Central memory CD4-positive, alpha-beta T cell (primary cell): ENCODE measurements around the gene RRP12.

Experiments
- DNase-seq: peaks from one replicate; pipeline ENCODE4 v3.0.0; 2022

The RRP12 gene

GRCh38 chr10:97333601-97334369 is 67.4 kb downstream of the RRP12 start:
- DNase-seq, result no peak

- no peak for DNase-seq
These were observed 67.9 kb downstream of the RRP12 start for GRCh38 chr10:97333351-97333600.

DNA sequence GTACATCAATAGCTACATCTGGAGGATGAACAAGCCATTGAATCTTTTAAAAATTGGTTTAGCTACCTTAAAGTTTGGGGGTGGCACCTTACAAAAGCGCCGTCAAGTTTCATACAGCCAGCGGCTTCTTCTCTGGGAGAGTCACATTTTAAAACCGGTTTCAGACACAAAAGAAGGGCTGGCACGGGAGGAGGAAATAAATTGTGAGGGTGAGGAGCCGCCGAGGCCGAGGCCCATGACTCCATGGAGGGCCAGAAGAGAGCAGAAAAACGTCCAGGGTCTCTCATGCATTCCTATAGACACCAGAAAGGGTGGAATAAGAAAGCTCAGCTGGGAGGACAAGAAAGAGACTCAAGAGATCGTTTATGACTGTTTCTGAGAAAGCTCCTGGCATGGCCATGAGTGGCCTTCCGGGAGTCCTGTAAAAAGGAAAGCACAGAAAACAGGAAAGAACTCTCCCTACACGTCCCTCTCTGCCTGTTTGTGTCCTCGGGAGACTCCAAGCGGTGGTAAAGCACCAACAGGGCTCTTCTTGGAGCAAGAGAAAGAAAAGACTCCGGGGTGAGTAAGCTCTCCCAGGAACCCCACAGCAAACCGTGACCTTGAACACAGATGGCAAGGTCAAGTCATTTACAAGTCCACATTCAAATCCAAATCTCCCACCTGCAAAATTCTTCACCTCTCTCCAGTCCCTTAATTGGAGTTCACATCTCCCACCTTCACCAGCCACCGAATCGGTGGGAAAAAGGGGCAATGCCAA is 68.4 kb downstream of the RRP12 start:
- DNase-seq, result no peak

GRCh38 chr10:97331153-97331703 is 69.9 kb downstream of the RRP12 start:
- DNase-seq, result no peak

DNA sequence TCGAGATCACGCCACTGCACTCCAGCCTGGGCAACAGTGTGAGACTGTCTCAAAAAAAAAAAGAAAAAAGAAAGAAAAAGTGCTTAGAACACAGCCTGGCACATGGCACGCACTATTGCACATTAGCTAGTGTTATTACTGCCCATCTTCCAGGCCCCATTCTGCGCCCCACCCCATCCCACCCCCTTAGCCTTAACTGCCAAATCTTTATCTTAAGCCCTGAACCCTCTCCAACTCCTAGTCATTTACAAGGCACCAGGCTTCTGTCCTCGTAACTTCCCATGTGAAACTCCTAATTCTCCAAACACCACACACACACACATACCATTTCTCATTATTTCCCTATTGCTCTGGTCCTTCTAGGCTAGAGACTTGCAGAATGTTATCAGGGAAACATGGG is 71.4 kb downstream of the RRP12 start:
- DNase-seq, result no peak

DNA sequence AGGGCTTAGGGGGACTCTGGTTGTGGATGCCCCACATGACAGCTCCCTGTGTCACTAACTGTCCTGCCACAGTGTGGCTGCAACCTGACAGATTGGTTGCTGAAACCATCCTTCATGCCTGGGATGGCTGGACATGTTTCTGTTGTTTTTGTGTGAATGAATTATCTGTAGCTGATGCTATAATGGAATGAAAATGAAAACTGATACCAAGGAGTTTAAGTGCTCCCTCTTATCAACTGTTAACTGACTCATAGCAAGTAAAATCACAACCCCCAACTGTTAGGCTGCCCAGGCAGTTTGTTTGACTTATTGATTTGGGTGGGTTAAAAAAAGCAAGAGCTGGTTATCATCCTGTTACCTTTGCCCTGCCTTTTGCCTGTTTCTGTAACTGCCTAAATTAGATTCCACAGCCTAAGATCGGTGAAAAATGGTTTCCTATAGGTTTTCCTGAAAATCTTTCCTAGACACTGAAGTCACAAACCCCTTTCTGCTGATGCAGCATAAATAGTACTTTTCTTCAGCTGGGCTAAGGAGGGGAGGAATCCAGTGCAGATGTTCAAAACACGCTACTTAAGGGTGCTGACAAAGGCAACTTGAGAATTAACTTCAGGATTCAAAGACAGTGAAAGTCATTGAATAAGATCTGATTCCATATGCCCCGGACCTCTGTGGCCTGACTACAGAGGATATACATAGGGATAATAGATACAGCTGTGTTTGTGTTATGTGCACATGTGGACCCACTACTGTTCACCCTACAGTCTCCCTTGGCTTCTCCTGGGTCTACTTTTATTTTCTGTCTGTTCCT is 72.3 kb downstream of the RRP12 start:
- no peak for DNase-seq

DNA sequence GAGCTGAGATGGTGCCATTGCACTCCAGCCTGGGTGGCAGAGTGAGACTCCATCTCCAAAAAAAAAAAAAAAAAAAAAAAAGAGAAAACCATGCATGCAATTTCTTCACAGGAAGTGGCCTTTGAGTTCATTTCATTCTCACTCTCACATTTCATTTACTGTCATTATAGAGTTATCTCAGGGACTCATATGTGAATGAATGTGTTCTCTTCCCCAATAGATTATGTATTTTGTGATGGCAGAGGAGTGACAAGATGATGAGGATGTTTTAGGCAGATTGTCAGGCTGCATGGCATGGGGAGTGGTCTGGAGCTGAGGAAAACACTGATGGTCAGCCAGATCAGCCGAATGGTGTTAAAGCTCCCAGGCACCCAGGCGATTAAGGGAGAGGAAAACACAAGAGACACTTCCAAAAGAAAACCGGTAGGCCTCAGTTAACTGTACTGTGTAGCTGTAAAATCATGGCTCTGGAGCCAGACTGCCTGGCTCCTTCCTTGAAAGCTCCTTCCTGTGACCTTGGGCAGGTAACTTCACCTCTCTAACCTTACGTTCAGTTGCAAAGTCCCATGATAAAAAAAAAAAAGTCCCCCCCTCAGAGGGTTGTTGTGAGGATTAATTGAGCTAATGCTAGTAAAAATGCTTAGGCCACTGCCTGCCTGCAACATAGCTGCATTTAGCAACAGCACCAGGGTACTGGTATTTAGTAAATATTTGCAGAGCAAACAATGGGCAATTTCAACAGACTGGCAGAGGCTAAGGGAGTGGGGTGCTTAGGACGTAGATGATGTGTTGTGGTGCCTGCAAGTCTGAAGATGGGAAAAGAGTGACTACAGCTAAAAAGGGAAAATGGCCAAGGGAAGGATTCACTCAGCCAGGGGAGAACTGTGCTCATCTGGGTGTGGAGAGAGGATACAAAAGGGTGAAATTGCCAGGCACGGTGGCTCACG is 73.5 kb downstream of the RRP12 start:
- DNase-seq, result no peak

DNA sequence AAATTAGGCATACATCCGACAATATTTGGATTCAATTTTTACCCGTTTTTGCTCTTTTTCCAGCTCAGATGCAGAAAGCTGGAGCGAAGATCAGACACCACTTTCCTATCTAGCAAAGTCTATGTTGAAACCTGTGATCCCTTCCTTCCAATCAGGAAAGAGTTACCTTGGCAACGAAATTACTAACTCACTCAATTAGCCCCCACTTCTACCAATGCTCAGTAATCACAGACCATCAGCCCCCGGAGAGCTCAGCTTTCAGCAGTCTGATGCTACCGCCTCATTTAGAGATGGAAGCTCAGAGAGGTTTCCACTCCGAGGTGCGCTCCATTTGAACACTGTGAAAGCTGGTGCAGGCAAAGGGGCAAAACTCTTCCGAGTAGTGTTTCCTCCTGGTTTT is 75.4 kb downstream of the RRP12 start:
- no peak for DNase-seq

DNA sequence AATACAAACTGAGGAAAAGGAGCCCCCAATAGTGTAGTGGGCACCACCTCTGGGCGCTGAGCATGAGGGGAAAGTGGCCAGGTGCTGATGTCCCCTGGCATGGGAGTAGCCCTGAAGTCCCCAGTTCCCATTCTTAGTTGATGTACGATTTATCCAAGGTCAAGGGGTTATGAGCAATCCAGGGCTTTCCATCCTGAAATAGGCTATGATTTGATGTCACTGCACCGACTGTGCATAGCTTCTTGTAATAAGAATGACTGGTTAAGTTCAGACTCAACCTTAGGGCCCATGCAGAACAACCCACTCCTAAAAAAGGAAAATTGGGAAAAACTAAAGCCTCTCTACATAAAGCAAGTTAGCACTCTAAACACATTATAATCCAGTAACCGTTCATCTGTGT is 77.6 kb downstream of the RRP12 start:
- no peak for DNase-seq

DNA sequence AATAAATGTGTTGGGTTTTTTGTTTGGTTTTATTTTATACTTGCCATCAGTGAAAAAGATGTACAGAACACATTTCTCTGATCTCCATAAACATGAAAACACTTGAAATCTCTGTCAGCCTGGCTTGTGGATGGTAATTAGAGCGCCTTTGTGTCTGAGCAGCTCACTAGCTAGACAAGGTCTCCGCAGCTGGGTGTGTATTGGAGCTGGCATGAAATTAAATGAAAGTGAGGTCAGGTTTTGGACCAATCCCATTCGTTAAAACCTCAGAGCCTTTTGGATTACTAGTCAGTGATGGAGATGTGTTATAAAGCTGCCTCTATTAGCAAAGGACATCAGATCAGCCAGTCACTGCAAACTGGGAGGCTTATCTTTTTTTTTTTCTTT is 79.3 kb downstream of the RRP12 start:
- no peak for DNase-seq

DNA sequence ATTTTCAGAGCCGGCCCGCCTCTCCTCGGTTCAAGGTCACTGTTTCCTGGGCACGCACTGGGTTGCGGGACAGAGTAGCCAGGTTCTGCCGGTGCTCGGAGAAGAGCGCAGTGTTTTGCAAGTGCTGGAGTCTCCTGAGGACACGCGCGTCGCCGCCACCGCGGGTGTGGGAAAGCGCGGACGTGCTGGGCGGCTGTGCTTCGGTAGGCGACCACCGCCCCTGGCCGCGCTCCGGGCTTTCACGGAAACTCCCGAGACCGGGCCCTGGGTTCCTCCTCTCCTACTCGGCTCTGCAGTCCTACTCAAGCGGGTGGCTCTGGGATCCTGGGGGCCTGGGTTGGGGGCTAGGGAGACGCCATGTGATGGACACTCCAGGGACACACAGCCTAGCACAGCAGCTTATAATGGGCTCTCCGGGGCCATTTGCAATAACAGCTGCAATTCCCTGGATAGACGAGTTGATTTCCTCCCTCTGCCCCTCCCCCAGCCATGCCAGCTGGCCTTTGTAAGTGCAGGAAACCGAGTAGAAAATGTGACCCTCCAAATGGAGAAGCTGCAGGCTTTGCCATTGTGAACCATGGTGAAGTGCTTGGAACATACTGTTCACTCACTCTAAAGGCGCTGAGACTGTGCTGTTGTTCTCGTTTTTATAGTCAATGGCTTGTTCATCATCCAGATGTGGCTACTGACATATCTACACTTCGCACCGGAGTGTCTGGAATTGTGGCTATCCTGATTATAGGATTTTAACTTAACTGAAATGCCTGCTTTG is 79.9 kb downstream of the RRP12 start:
- DNase-seq, result no peak

- no peak for DNase-seq
These were observed 80.6 kb downstream of the RRP12 start for GRCh38 chr10:97320480-97321031.

DNA sequence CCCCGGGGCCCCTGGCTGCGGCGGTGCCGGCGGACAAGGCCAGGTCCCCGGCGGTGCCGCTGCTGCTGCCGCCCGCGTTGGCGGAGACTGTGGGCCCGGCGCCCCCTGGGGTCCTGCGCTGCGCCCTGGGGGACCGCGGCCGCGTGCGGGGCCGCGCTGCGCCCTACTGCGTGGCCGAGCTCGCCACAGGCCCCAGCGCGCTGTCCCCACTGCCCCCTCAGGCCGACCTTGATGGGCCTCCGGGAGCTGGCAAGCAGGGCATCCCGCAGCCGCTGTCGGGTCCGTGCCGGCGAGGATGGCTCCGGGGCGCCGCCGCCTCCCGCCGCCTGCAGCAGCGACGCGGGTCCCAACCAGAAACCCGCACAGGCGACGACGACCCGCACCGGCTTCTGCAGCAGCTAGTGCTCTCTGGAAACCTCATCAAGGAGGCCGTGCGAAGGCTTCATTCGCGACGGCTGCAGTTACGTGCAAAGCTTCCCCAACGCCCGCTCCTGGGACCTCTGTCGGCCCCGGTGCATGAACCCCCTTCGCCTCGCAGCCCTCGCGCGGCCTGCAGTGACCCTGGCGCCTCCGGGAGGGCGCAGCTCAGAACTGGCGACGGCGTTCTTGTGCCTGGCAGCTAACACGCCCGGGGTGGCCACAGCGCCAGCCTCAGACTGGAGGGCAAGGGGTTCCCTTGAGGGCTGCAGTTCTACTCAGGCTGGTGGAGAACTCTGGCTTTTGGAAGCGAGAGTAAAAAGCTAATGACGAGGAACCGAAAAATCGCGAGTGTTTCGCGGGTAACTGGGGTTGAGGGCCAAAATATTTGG is 81.3 kb downstream of the RRP12 start:
- DNase-seq, result peak; percentile 60

DNA sequence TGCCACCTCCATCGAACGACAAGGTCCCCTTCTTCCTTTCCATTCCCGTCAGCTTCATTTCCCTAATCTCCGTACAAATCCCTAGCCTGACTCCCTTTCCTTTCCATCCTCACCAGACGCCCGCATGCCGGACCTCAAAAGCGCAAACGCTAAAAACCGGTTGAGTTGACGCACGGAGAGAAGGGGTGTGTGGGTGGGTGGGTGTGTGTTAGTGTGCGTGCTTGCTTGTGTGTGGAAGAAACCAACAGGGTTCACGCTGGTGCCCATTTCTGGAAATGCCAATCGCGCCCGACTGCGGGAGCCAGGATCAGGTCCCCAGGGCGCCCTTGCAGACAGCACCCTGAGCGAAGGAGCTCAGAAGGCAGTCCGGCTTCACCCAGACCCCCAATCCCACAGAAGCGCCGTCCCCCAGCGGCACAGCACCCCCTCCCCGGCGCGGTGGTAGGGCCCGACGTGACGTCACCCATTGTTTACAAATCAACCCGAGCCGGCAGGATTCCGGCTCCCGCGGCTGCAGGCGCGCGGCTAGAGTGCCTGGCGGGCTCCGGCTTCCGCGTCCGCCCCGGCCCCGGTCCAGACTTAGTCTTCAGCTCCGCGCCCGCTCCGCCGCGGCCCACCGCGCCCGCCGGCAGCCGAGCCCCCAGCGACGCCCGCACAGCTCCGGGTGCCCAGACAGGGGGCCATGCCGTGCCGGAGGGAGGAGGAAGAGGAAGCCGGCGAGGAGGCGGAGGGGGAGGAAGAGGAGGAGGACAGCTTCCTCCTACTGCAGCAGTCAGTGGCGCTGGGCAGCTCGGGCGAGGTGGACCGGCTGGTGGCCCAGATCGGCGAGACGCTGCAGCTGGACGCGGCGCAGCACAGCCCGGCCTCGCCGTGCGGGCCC is 82.1 kb downstream of the RRP12 start, which contains the start of gene FRAT1:
Gene FRAT1 (plus strand): TSS at position 500 of the 880 bp plus-strand sequence. CDS start 183 bp downstream, at position 683.
- peak; percentile 92 for DNase-seq

GRCh38 chr10:97314671-97315070 is 86.5 kb downstream of the RRP12 start:
- DNase-seq, result no peak

DNA sequence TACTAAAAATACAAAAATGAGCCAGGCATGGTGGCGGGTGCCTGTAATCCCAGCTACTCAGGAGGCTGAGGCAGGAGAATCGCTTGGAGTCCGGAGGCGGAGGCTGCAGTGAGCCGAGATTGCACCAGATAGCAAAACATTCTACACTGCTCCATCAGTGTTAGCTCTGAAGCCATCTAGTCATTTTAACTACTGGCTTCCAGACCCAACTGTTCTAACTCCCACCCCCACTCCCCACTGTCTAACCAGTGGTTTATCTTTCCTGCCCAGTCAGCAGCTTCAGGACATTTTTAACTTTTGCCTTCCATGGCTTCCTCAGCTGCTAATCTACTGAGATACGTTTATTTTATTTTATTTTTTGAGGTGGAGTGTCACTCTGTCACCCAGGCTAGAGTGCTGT is 88.2 kb downstream of the RRP12 start:
- DNase-seq, result no peak

- no peak for DNase-seq
These were observed 90.0 kb downstream of the RRP12 start for GRCh38 chr10:97311111-97311626.

DNA sequence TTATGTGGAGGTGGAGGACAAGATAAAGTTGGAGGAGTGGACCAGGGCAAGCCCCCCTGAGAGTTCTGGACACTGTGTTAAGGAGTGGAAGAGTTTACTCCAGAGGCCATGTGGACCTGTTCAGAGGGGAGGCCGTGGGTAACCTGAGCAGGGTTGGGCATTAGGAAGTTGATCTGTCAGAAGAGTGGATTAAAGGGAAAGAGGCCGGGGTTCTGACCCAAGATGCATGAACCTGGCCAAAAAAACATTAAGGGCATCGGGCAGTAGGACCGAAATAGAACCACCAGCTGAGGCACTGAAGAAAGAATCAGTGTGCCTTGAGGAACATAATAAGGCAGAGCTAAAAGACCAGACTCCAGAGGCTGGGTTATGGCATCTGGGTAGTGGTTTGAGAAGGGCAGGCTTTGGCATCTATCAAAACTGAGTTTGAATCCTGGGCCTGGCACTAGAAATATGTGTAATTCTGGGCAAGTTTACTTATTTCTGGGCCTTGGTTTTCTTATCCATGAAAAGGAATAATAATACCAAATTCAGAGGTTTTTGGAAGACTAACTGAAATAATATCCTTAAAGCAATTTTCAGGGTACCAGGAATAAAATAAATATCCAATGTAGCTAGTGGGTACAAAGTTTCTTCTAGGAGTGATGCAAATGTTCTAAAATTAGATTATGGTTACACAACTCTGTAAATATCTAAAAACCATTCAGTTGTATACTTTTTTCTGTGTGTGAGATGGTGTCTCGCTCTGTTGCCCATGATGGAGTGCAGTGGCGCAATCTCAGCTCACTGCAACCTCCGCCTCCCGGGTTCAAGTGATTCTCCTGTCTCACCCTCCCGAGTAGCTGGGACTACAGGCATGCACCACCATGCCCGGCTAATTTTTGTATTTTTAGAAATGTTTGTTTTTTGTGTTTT is 93.0 kb downstream of the RRP12 start:
- DNase-seq, result no peak
